Fibroblast of gingiva (primary cell): ENCODE data around the gene CNNM4.

Source experiments
- DNase-seq: peaks from one replicate; pipeline ENCODE4 v3.0.0-alpha.2; 2011; ENCODE audit warnings: low read depth

The CNNM4 gene

GRCh38 chr2:96859099-96859649 is 98.5 kb downstream of the CNNM4 start:
- DNase-seq = no peak

- no peak for DNase-seq
Observed at GRCh38 chr2:96859681-96860064, 99.0 kb downstream of the CNNM4 start.

- DNase-seq = no peak
Observed at GRCh38 chr2:96860065-96861029, 99.6 kb downstream of the CNNM4 start.

- no peak for DNase-seq
Observed at GRCh38 chr2:96861074-96861473, 100.4 kb downstream of the CNNM4 start.
